ENCODE results near the gene ZG16B.
A peak's percentile ranks its signal among the peaks of the same experiment; 100 is the strongest.

ZG16B gene

DNA sequence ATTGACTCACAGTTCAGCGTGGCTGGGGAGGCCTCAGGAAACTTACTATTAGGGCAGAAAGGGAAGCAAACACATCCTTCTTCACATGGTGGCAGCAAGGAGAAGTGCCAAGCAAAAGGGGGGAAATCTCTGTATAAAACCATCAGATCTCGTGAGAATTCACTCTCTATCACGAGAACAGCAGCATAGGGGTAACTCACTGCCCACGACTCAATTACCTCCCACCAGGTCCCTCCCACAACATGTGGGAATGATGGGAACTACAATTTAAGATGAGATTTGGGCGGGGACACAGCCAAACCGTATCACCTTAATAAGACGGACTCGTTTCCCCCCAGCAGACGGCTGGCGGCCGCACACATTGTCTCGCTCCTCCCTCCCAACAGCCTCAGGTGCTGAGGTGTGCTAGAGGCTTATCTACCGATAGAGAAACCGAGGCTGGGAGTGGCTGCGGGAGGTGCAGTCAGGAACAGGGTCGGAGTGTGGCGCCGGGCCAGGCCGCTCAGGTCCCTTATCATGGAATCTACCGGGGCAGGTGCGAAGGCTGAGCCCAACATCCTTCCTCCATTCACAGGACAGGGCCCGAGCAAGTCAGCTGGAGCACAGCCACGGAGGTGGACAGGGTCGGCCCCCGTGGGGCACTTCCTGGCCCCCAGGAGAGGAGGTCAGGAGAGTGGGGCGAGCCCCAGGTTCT is 4.9 kb upstream of the ZG16B start:
- DNase-seq (ENCODE audit: low spot score): no peak

DNA sequence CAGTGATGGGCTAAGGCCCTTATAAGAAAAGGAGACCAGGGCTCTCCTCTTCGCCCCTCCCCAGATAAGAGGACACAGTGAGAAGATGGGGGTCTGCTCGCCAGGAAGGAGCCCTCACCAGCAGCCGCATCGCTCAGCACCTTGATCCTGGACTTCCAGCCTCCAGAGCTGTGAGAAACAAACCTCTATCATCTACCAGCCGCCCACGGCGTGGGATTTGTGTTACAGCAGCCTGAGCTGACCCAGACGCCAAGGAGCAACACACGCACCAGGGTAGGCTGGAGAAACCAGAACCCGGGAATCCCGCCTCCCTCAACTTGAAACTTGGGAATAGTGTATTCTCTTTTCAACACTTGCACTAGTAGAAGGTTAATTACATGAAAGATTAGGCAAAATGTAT is 4.2 kb upstream of the ZG16B start:
- DNase-seq (ENCODE audit: low spot score): no peak

DNA sequence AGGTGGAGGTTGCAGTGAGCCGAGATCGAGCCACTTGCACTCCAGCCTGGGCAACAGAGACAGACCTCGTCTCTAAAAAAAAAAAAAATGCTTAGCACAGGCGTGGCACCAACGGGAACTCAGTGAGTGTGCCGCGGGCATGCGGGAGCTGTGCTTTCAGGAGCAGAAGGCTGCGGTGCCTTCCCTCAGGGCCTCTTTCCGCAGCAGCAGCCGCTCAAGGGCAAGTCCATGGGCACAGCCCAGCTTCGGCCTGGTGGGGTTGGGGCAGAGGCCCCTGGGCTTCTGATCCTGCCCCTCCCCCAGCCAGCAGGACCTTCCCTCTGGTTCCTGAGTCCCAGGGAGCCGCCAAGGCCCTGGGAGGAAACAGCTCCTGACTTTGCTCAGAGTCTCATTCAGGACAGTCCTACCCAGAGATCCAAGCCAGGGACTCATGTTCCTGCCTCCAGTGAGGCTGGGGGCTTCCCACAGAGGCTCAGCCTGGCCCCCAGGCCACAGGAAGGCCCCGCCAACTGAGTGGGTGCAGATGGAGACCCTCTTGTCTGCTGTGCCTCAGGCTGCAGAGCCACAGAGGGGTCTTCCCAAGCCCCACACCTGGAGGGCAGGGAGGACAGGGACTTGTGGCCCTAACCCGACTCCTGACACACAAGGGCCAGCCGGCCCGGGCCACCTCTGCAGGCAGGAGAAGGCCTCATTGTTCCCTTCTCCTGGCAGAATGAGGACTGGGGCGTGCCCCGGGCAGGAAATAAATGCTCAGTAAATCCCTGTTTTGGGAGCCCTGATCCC is 3.3 kb upstream of the ZG16B start:
- no peak for DNase-seq (ENCODE audit: low spot score)

DNA sequence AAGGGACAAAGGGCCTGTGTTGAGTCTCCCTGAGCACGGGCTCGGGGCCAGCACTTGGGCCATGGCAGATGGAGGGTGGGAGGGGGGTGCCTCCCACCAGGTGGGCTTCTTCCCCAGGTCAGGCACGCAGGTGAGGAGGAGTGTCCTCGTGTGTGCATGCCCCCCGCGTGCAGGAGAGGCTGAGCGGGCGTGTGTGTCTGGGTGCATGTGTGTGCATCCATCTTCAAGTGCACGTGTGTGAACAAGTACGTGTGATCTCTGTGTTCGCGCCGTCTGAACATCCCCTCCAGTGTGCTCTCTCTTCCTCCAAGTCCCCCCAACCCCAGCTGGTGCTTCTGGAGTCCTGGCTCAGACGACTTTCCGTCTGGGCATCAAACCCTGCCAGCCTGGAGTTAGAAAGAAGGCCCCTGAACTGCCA is 2.7 kb upstream of the ZG16B start:
- DNase-seq (ENCODE audit: low spot score): no peak

DNA sequence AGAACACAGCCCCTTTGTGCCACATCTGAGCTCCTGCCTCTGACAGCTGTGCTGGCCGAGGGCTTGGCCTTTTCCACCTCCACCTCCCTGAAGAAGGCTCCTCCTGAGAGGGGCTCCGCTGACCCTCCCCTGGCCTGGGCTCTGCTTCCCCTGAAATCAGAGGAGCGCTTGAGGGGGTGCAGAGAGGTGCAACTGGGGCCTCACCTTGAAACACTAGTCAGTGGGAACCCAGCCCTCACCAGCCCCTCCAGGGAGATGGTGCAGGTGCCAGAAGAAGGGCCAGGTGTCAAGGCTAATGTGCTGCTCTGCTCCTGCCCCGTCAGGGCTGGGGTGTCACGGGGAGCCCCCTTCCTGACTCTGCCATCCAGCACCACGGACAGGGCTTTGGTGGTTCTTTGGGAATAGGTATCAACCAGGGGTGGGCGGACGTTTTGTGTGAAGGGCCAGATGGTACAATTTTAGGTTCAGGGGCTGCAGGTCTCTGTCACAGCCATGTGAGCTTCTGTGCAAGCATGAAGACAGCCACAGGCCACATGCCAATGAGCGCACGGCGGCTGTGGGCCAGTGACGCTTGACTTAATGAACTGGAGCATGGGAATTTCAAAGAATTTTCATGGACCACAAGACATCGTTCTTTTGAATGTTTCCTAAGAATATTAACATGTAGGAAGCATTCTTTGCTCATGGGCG is 2.1 kb upstream of the ZG16B start:
- no peak for DNase-seq (ENCODE audit: low spot score)

DNA sequence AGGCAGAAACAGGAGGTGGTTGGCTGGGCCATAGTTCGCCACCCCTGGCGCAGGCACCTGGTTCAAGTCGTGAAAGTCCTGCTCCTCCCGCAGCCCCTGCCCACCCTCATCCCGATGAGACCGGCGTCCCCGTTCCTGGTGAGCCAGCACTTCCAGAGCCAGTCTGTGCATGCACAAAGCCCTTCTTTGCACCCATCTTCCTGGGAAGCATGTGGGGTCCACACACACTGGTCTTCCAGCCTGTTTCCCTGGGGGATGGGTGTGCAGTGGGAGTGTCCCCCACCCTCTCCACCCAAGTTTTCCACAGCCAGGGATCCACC is 1.6 kb upstream of the ZG16B start:
- no peak for DNase-seq (ENCODE audit: low spot score)

DNA sequence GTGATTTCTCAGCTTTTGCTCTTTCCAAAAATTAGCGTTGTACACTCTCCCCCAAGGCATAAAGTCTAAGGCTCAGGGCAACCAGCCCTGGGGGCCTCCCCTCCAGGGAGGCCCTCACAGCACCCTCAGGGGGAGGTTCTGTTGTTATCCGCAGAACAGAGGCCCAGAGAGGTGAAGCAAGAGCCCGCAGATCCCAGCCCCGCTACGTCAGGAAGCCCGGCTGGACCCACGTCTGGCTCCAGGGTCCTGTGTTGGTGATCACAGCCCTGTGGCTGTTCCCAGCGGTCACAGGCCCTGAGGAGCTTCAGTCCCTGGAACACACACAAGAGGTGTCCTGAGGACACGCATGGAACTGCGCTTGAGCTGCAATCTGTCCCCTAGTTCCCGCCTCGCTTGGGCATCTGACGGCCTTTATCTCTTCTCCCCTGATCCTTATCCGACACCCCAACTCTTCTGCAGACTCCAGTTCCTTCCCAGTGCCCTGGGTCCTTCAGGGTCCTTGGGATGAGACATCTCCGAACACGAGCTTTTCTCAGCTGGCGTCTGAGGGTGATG is 1.1 kb upstream of the ZG16B start:
- no peak for DNase-seq (ENCODE audit: low spot score)

DNA sequence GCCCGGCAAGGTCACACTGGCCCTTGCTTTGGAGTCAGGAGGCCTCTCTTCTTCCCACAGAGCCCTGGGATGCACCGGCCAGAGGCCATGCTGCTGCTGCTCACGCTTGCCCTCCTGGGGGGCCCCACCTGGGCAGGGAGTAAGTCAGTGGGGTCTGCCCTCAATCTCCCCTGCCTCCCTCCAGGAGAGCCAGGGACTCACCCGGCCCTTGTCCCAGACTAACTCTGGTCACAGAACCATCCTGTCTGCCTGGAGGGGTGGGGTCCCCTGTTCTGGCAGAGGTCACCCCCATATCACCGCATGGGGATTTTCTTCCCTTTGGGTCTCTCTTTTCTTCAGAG is 222 bp downstream of the ZG16B start:
- no peak for DNase-seq (ENCODE audit: low spot score)

DNA sequence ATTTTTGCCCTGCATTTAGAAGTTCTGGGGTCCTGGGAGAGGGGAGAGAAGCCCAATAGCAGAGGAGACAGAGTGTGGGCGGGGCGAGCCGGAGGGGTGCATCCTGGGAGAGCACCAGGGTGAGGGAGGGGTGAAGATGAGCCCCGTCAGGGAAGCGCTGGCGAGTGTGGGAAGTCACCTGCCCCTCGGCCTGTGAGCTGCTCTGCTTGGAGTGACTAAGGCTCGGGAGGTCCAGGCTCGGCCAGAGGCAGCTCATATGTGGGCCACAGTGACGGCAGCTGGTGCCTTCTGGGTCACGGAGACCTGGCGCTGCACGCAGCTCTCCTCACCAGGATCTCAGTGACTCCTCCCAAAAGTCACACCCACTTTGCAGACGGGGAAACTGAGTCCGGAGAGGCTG is 1.1 kb downstream of the ZG16B start:
- DNase-seq (ENCODE audit: low spot score): no peak

DNA sequence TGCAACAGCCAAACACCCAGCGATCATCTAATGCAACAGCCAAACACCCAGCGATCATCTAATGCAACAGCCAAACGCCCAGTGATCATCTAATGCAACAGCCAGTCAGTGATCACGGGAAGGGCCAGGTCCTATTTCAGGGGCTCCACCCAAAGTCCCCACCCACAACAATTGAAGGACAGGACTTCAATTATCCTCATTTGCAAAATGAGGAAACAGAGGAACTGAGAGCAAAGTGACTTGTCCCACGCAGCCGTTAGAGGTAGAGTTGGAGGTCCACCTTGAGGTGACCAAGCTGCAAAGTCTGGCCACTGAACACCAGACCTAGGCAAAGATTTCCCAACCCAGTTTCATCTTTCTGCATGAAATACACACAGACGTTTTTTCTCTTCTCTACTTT is 3.7 kb downstream of the ZG16B start:
- DNase-seq (ENCODE audit: low spot score): no peak

DNA sequence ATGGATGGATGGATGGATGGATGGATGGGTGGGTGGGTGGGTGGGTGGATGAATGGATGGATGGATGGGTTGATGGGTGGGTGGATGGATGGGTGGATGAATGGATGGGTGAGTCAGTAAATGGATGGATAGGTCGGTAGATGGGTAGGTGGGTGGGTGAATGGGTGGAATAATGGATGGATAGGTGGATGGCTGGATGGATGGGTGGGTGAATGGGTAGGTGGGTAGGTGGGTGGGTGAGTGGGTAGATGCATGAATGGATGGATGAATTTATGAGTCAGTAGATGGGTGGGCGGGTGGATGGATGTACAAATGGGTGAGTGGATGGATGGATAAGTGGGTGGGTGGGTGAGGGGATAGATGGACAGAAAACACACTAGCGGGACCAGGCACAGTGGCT is 4.9 kb downstream of the ZG16B start:
- DNase-seq (ENCODE audit: low spot score): no peak

DNA sequence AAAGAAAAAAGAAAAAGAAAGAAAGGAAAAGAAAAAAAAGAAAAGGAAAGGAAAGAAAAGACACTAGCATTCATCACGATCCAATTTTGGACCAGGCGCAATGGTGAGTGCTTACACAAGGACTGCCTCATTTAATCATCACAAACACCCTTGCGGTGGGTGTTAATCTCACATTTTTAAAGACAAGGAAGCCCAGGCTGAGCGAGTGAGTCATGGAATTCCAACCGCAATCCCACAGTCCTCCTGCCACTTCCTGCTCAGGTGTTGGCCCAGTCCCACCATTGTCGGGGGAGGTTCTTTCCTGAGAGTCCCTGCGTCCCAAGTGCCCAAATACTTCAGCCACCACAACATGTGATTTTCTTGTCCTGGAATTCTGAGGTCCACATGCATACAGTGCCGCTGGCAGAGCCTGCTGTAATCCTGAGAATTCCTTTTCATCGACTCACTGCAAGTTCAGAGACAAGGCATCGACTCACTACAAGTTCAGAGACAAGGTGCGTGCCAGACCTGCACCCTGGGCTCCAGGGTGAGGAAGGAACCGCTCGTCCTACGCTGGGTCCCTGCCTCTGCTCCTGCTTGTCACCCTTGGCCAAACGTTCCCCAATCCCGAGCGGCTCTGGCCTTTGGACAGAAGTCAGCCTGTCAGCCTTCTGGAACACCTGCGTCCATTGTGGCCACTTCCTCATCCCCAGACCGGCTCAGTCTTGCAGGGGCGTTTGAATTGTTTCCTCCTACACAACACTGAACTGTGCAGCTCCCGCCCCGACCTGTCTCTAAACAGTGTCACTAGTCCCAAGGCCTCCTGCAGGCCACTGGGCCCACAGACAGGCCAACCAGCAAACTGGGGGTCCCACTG is 5.8 kb downstream of the ZG16B start:
- DNase-seq (ENCODE audit: low spot score): peak; percentile 93

DNA sequence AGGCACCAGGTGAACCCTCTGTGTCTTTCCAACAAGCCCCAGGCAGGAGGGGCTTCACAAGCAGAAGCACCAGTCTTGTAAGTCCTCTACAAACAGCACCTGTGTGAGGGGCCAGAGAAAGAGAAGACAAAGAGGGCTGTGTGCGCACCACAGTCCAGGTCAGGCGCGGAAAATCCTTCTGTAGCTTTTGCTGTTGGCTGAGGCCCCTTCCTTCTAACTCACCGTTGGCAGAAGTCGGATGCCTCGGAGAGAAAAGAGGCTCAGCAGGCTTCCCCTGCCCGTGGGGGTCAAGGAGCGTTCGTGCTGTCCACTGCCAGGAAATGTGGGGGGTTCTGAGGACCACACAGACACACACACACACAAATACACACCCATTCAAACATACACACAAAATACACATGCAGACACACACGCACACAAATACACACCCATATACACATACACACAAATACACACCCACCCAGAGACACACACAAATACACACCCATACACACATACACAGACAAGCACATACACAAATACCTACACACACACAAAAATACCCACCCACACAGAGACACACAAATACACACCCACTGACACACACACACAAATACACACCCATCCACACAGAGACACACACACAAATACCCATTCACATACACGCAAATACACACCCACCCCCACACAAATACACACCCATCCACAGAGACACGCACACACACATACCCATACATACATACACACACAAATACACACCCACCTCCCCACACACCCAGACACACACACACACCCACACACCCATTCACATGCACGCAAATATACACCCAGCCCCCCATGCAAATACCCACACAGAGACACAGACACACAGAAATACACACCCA is 6.8 kb downstream of the ZG16B start:
- no peak for DNase-seq (ENCODE audit: low spot score)

DNA sequence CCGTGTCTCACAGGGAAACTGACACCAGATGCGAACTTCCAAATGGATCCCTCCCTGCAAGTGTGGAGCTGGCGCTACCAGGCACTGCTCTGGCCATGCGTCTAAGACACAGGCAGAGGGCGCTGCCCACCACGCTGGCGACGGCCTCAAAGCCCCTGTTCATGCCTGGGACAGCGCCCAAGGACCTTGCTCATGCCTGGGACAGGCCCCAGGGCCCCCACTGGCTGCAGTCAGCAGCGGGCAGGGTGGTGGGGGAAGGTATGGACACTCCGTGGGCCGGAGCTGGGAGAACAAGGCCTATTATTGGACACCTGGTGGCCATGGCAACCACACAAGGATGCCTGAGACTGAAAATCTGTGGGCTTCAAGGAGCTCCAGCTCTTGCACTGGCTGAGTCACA is 8.8 kb downstream of the ZG16B start:
- peak; percentile 88 for DNase-seq (ENCODE audit: low spot score)

DNA sequence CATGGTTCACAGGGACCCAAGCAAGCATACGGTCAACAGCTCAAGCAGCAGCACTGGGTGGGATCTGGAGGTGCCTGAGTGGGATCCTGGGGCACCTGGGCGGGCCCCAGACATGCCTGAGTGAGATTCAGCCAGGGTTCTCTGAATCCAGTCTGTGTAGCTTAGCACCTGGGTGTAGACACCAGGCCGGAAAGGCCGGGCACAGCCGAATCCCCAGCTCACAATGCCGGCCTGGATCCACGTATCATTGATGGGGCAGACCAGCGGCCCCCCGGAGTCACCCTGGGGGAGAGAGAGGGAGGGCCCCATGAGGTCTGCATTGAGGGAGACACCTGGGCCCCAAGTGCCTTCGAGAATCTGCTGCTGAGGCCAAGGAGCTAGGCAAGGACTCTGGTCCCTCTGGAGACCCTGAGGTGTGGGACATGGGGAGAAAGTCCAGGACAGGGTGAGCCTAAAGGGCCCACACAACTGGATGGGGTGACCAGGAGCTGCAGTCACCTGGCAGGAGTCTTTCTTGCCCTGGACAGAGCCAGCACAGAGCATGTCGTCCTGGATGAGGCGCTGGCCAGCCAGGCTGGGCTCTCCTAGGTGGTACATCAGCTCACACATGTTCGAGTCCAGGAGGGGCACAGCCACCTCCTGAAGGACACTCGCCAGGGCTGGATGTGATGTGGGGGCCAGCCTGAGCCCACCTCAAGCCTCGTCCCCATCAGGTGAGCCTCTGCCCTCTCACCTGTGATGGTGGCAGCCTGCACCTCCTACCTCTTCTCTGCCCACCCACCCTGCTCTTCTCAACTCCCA is 9.7 kb downstream of the ZG16B start:
- DNase-seq (ENCODE audit: low spot score): no peak

DNA sequence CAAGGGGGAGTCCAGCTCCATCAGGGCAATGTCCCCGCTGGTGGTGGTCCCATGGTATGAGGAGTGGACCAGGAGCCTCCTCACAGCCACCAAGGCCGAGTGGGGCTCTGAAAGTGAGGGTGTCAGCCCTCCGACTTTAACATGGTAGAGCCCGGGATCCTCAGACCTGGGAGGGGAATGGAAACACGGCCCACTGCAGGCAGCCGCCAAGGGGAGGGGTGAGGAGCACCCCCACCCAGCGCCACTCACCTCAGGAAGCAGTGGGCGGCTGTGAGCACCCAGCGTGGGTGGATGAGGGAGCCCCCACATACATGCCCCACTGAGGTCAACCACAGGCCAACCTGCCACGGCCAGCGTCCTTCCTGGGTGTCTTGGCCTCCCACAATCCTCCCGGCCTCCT is 10.8 kb downstream of the ZG16B start:
- DNase-seq (ENCODE audit: low spot score): no peak

DNA sequence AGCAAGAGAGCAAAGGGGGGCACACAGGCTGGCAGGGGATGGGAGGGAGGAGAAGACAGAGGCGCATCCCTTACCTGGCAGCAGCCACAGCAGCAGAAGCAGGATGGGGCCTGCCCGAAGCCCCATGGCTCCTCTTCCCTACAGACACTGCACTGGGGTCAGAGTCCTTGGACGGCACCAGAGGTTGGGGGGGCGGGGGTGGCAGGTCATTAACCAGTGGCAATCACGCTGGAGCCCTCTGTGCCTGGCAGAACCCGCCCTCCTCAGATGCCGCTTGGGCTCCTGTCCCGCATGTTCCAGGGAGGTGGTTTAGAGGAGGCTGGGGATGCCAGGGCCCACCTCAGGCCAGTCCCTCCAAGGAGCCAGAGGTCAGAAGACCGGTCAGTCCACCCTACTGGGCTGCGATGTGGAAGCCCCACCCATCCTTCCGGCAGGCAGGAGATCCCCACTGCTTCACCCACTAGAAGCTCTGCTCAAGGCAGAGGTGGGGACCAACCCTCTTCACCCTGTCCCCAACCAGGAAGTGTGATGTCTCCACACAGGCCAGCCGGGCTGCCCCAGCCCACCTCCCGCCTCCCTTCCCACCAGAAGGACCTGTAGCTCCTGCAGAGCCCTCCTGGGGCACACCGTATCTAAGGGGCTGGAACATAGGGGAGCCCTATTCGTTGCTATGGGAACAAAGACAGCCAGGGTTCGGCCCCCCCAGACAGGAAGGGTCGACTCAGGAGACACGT is 11.7 kb downstream of the ZG16B start:
- DNase-seq (ENCODE audit: low spot score): no peak

DNA sequence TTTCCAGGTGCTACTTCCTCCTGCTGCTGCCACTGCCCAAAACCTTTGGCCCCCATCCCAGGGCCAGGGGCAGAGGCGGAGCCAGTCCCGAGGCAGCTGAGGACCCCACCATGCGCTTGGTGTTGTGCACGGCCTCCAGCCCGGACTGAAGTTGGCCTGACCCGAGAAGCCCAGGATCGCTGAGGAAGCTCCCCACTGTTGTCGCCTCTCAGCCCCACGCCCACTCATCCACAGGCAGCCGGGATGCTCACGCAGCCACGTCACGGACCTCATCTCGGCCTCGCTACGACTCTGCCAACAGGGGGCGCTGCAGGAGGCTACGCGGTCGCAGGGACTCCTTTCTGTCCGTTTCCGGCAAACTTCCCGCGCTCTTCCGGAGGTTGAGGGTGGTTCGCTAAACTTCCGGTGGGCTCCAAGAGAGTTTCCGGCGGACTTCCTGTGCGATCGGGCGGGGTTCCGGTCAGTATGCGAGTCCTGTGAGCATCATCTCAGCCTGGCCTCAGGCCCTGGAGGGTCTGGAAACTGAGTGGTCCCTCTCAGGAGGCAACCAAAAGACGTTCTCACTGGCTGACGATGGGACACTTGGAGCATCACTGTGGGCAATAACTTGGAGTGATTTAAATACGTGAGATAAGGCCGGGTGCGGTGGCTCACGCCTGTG is 12.4 kb downstream of the ZG16B start:
- peak; percentile 91 for DNase-seq (ENCODE audit: low spot score)

DNA sequence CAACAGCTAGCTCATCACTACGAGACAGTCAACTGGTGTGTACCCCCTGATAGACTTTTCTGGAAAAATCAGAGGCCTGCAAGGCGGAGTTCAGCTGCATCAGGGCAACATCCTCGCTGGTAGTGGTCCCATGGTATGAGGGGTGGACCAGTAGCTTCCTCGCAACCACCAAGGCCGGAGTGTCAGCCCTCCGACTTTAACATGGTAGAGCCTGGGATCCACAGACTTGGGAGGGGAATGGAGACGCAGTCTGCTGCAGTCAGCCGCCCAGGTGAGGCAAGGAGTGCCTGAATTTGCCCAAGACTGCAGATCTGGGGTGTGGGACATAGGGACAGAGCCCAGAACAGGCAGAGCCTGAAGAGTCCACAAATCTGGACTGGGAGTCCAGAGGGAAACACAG is 13.4 kb downstream of the ZG16B start:
- DNase-seq (ENCODE audit: low spot score): no peak
